GM12892 (cell line): ENCODE results near the gene RHPN2.

ENCODE experiments used
- POLR2A ChIP-seq: IDR thresholded peaks from 2 replicates; pipeline ENCODE4 v1.6.1; 2011; ENCODE audit warnings: low read depth, low read length, control low read depth
- POLR2AphosphoS5 ChIP-seq: IDR thresholded peaks from 2 replicates; pipeline ENCODE4 v1.6.1; 2011; ENCODE audit warnings: low read depth, low read length, control low read depth

GRCh38 chr19:33090179-33090578 lies 25.5 kb upstream of the RHPN2 start:
- no peak for TF ChIP-seq POLR2A
- no peak for TF ChIP-seq POLR2AphosphoS5
